ENCODE data around the gene BCL7A.

DNA sequence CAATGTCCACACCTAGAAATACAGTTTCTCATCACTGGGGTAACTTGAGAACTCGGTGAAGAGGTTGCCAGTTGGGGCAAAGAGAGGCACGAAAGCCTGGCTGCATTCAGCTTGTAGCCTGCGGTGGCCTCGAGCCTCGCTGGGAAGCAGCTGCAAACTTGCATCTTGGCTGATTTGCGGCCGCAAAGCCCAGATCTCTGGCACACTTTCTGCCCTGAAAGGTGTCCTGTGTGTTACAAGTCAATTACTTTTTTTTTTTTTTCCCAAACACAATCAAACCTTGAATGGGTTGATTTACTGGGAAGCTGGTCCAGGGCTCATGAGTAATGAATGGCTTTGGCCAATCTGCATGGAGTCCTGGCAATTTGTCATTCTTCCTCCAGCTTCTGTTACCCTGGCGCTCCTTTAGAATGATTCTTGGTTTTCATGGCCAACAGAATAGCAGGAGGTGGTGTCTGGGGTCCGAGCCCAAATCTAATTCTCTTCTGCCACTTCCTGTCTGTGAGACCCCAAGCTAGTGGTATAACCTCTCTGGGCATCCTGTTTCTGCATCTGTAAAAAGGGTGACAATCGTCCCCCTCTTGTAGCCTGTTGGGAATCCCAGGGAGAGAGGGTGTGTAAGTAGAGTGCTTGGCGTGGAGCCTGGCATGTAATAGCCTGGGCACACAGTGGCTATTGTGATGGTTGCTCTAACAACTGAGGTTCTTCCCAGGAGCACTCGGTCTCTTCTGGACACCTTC lies 6.7 kb downstream of the BCL7A start:
- no peak for TF ChIP-seq ZNF445 (CRISPR knock-in tag; IDR thresholded peaks at IDR 0.05; ENCODE audit: low read depth)
- TF ChIP-seq, protein P1, sequence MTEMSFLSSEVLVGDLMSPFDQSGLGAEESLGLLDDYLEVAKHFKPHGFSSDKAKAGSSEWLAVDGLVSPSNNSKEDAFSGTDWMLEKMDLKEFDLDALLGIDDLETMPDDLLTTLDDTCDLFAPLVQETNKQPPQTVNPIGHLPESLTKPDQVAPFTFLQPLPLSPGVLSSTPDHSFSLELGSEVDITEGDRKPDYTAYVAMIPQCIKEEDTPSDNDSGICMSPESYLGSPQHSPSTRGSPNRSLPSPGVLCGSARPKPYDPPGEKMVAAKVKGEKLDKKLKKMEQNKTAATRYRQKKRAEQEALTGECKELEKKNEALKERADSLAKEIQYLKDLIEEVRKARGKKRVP (CRISPR knock-in tag; IDR thresholded peaks at IDR 0.05), result no peak
- TF ChIP-seq, protein P2, sequence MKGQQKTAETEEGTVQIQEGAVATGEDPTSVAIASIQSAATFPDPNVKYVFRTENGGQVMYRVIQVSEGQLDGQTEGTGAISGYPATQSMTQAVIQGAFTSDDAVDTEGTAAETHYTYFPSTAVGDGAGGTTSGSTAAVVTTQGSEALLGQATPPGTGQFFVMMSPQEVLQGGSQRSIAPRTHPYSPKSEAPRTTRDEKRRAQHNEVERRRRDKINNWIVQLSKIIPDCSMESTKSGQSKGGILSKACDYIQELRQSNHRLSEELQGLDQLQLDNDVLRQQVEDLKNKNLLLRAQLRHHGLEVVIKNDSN (CRISPR knock-in tag; IDR thresholded peaks at IDR 0.05), result no peak
- TF ChIP-seq, protein P3, sequence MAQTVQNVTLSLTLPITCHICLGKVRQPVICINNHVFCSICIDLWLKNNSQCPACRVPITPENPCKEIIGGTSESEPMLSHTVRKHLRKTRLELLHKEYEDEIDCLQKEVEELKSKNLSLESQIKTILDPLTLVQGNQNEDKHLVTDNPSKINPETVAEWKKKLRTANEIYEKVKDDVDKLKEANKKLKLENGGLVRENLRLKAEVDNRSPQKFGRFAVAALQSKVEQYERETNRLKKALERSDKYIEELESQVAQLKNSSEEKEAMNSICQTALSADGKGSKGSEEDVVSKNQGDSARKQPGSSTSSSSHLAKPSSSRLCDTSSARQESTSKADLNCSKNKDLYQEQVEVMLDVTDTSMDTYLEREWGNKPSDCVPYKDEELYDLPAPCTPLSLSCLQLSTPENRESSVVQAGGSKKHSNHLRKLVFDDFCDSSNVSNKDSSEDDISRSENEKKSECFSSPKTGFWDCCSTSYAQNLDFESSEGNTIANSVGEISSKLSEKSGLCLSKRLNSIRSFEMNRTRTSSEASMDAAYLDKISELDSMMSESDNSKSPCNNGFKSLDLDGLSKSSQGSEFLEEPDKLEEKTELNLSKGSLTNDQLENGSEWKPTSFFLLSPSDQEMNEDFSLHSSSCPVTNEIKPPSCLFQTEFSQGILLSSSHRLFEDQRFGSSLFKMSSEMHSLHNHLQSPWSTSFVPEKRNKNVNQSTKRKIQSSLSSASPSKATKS (CRISPR knock-in tag; IDR thresholded peaks at IDR 0.05), result no peak
- TF ChIP-seq KLF16 (IDR thresholded peaks at IDR 0.05), result no peak
